B cell (primary cell): ENCODE results near the gene LRRC4C.

Experiments used
- CTCF ChIP-seq: fragments of 200-600 bp; IDR thresholded peaks from one replicate; pipeline ENCODE4 v1.8.0; 2022; ENCODE audit warnings: antibody characterized with exemption, mild to moderate bottlenecking
- EZH2 ChIP-seq: IDR thresholded peaks from 2 replicates; pipeline ENCODE4 v1.6.1; 2012; ENCODE audit warnings: borderline replicate concordance, low read depth, mild to moderate bottlenecking, moderate library complexity, low read length; ENCODE audit not compliant: insufficient read depth, poor library complexity, severe bottlenecking

GRCh38 chr11:40255457-40255856 lies 1204.0 kb downstream of the LRRC4C start:
- TF ChIP-seq CTCF (no peak), EZH2 (no peak)
